ELR (cell line): Measurements from ENCODE around the gene FTO.
A peak's percentile ranks its signal among the peaks of the same experiment; 100 is the strongest.

ENCODE experiments used
- DNase-seq: peaks from one replicate; pipeline ENCODE4 v3.0.0-alpha.2; 2015; ENCODE audit warnings: low read depth

The FTO gene

DNA sequence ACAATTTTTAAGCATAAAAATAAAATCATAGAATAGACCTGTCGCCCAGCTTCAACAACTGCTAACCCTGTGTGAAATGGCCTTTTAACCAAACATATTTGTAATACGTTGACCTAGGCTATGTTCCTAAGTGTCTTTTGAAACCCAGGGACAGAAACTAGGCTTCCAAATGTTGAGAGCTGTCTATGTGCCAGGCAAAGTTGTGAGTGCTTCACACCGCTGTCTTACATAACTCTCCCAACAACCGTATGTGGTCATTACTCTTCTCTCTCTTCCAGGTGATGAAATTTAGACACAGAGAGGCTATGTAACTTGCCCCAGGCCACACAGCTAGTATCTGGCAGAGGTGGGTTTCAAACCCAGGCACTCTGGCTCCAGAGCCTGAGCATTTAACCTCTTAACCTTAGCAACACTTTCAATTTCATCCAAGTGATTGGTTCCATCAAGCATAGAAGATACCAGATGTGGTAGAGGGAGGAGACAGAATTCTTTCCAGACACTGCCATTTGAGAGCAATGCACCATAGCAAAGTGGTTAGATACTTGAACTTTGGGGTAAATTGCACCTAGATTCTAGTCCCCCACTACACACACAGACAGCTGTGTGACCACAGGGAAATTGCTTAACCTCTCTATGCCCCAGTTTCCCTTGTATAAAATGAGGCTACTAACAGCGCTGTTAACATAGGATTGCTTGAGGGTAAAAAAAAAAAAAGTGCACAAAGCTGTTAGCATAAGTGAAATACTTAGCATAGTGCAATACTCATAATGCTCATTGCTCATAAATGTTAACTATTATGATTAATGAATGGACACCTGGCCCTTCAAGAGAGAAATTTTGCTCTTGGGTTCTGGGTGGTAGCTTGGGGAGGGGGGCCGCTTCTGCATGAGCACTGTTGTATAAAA, 422.0 kb downstream of the FTO start:
- DNase-seq = no peak

DNA sequence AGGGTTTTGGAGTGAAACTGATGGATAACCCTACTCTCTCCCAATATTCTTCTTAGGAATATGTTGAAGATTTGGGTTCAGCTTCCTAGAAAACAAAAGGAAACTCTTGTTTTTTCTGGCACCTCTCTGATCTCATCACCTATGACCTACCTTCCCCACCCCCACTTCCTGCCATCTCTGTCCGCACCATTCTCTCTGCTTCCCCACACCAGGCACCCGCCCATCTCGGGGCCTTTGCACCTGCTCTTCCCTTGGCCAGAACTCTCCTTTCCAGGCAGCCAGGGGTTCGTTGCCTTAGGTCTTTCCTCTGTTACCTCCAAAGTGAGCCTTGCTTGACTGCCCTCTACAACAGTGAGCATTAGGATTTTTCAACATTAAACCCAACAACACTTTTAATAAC, 423.0 kb downstream of the FTO start:
- DNase-seq = no peak

DNA sequence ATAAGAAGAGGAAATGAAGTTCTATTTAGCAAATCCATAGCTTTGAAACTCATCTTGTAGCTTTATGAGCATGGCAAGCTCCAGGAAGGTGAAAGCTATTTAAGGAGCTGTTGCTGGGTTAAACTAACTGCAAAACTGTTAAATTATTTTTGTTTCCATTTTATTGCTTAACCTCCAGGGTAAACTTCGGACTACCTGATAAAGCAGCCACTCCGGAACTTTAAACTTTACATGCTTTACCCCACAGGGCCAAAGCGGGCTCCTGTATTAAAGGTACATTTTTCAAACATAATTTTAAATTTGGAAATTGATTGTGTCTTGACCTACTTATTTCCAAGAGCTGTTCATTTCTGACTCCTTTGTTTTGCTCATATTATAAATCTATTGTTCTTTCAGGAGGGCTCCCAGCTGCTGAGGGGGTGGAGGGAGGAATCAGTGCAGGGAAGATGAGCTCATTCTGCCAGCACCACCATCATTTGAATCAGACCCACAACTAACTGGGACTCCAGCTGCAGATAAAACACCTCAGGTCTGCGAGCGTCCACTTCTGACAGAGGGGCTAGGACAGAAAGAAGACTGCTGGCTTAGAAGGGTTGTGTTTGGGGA, 424.8 kb downstream of the FTO start:
- no peak for DNase-seq

DNA sequence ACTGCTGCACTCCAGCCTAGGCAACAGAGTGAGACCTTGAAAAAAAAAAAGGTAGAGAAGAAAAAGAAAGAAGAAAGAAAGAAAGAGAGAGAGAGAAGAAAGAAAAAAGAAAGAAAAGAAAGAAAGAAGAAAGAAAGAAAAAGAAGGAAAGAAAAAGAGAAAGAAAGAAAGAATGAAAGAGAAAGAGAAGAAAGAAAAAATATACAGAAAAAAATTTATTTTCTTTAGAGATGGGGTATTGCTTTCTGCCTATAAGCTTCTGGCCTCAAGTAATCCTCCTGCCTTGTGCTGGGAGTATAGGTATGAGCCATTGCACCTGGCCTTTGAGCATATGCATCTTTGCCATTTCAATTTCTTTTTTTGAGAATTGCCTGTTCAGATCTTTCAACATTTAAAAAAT, 425.9 kb downstream of the FTO start:
- no peak for DNase-seq

DNA sequence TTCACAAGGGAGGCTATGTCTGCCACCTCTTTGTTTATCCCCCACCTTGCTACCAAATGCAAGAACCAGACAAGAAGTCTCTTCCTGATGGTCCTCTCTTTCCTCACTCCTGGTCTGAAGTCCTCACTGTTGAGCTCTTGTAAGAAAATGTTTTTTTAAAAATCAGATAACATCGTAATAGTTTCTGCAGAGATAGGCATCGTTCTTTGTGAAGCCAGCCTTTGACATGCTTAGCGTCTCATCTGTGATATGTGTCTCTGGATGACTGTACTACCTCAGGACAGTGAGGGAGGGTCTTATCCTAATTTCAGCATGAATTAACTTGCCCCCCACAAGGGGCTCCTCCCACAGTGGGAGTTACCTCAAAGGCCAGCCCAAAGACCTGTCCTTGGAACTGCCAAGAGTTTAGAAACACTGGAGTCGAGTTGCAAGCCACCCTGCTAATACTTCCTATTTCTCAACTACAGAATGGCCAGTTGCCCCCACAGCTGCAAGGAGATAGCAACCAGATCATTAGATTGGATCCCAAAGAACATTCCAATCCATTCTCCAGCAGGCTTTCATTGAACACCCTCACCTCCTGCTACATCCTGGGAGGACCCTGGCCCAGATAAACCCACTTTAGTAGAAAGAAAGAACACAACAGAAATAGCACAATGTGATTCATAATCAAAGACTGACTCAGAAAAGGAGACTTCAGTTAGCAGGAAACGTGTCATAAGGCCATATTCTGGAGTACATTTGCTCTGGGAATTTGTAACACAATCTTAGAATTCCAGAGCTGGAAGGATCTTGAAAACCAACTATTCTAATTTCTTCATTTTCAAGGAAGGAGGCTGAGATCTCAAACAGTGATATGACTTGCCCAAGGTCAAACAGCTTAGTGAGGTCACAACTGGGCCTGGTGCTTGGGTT, 431.7 kb downstream of the FTO start:
- DNase-seq = peak; percentile 83

DNA sequence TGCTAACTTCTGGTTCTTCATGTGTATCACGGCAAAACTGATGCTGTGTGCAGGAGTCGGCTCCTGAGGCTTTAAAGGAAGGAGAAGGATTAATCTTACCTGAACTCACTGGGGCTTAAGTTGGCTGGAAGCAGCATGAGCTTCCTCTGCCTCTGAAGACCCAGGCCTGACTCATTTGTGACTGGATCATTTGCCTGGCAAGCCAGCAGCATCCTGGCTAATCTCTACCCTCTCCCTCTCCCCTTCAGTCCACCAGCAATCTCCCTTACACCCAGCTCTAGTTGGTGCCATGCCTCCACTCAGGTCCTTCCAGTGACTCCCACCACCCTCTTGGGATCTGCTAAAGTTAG, 432.3 kb downstream of the FTO start:
- DNase-seq = peak; percentile 81

DNA sequence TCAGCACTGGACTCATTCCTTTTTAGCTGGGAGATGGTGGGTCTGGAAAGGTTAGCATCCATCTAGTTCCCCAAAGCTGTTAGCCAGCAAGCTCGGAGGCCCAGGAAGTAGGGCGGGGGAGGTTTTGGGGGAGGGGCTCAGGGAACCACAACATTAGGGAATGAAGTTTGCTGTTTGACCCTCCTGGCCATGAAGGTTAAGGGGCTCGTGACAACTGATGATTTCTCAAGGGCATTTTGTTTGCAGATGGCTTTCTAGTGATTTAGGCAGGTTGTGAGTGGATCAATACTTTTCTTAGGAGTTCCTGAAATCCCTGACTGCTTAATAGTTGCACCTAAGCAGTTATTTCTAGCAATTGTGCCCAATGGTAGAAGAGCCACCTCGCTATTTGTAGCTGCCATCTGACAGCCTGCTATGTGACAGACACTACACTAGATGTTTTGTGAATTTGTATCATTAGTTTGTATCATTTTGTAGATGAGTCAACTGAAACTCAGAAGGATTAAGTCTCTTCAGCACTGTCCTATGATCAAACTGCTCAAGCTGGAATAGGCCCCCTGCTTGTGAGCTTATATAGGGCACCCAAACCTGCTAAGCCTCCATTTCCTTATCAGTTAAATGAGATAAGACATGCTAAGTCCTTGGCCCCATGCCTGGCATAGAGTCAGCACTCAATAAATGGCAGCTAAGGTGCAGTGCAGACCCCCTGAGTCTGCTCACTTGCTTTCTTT, 436.3 kb downstream of the FTO start:
- peak; percentile 31 for DNase-seq

DNA sequence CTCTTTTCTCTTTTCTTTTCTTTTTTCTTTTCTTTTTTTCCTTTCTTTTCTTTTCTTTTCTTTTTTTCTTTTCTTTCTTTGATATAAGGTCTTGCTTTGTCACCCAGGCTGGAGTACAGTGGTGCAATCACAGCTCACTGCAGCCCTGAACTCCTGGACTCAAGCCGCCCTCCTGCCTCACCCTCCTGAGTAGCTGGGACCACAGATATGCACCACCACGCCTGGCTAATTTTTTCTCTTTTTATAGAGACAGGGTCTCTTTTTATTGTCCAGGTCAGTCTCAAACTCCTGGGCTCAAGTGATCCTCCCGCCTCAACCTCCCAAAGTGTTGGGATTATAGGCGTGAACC, 436.8 kb downstream of the FTO start:
- DNase-seq = no peak

DNA sequence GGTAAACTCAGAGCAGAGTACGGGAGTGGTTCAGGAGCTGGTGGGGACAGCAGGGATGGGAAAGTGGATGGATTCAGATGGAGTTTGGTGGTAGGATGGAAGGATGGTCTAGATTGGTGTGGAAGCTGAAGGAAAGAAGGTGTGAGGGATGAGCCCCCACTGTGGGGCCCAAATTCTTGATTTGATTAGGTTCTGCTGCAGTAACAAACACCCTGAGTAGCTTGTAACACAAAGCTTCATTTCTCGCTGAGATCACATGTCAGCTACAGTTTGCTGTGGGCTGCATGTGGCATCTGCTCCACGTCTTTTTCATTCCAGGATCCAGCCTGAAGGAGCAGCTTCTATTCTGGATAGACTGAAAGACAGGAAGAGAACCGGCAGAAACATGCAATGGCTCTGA, 438.8 kb downstream of the FTO start:
- DNase-seq = no peak

DNA sequence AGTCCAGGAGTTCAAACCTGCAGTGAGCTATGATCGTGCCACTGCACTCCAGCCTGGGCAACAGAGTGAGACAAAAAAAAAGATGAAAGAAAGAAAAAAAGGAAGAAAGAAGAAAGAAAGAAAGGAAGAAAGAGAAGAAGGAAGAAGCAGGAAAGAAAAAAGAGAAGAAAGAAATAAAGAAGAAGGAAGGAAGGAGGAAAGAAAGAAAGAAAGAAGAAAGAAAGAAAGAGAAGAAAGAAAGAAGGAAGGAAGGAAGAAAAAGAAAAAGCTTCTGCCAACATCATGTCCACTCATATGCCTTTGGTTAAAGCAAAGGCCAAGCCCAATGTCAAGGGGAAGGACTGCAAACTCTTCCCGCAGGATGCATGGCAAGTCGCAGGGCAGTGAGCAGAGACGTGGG, 439.5 kb downstream of the FTO start:
- no peak for DNase-seq

DNA sequence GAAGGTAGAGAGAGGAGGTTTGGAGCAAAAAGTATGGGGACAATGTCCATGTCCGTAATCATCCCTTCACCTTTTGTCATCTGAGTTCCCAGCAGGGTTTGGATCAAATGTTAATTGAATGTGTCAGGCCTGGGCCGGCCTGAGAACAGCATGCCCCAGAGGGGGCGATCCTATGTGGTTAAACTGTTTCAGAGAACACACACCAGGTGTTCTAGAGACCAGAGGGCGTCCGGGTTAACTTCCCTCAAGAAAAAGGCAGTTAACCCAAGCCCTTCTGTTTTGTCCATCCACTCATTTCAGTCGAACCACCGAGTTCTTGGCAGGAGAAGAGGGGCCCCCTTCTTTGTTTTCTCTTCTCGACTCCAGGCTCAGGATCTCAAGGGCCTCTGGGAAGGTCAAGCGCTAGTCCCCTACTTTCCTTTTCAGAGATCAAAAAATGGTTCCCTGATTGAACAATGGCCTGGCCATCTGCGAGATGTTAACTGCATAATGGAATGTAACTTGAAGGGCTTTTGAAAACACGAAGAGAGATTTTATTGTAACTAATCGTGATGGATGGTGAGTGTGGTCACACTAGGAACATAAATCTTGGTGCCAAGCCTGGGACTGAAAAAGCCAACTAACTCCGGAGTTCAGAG, 440.1 kb downstream of the FTO start:
- no peak for DNase-seq

DNA sequence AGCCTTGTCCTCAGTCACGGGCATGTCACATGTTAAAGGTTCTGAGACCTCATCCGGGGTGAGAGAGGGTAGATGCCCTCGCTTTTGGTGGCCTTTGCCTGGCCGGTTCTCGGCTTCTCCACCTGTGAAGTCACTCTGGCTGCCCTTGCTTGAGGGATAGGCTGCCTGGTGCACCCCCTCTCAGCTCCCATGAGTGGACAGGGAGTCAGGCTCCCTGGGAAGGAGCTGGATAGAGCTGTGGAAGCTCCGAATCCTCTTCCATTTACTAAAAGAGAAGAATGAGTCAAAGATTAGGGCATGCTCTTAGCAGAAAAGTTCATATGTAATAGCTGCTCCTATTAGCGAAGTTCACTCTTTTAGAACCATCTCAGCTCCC, 440.6 kb downstream of the FTO start:
- no peak for DNase-seq

DNA sequence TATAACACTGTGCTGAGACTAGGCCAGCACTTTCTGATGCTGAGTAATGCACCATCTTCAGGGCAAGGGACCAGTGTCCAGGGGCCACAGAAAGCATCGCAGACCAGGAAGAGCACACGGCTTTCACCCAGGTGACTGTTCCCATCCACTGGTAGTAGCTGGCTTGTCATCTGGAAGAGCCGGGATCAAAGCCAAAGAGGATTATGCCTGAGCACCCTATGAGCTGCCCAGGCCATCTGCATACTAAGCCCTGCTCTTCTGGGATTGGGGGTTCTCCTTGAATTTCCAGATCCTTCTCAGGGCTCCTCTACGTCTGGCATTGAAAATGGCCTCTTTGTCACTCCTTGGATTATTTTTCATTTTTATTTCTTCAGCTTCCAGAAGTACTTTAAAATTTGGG, 441.9 kb downstream of the FTO start:
- DNase-seq = no peak

DNA sequence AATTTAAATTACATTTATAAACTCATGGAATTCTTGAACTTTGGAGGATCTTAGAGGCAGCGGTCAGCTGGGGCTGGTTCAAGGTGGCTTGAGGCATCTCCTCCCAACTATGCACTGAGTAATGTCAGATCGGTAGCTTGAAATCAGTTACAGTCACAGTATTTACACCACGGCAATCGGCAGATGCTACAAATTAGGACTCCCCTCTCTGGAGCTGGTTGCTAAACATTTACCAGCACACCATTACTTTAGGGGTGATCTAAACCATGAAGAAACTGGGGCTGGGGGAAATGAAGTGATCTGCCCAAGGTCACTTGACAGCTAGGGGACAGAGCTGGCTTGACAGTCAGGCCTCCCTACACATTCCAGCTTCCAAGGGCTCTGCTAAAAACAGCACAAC, 445.0 kb downstream of the FTO start:
- no peak for DNase-seq

DNA sequence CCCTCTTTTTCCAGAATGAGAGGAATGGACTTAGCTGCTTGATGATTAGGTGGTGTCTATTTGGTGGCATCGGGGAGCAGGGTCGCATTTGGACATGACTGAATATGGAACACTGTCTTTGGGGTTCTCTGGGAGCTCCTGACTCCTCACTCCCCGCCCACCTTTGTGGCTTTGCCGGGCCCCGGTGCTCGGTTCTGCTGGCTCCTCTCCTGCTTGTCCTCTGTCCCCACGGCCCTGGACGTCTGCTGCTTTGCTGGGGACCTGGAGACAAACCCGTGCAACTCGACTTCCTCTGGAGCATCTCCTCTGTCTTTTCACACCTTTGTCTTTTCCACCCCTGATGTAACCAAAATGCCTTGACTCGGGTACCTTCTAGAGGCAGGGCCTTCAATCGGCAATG, 446.9 kb downstream of the FTO start:
- no peak for DNase-seq

DNA sequence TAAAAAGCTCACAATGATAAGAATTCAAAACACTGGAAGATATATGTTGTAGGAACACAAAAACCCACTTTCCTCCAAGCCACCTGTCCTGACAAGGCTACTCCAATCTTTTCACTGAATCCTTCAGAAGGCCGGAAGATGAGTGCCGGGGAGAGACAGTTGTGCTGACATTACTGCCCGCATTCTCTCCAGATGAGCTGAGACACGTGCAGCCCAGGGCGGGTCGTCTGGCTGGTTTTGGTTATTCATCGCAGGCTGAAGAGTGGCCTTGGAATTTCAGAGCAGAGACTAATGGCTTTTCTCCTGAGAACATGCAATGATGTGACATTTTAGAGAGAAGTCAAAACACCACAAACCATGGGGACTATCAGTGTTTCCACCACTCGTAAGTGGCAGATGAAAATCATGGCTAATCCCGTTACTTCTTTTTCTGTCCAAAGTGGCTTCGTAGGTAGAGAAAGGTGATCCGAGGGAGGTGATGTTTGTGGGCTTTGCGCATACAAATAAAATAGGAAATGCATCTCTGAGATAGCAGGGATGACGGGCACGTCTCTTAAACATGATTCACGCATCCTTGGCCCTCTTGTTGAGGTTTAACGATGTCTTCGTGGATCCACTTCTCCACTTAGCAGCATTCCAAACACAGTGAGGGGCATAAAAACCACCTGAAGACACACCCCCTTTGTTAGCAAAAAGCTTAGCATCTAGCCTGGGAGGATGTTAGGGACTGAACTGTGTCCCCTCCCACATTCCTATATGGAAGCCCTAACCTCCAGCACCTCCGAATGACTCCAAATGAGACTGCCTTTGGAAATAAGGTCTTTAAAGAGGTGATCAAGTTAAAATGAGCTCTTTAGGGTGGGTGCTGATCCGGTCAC, 448.6 kb downstream of the FTO start:
- no peak for DNase-seq

DNA sequence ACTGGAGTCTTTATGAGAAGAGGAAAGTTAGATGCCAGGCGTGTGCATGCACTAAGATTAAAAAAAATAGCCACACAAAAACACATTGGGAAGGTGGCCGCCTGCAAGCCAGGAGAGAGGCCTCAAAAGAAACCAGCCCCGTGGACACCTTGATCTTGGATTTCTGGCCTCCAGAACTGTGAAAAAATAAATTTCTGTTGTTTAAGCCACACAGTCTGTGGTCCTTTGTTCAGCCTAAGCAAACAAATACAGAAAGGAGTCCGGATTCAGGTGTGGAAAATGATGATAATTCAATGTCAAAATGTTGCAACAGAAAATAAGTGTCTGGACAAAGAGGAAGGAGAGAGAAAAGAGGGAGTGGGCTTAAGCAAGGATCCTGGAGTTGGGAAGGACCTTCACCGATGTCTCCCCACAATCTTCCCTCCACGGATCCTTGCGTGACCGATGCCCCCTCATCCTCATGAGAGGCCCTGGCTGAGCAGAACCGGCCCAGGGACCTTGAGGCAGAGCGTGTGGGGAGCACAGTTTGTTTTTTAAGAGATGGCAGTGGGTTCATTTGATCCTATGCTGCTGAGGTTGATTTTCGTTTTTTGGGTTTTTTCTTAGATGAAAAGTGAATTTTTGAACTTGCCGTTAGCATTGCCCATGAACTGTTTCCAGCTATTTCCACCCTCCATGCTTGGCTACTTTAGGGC, 449.4 kb downstream of the FTO start:
- DNase-seq = no peak

DNA sequence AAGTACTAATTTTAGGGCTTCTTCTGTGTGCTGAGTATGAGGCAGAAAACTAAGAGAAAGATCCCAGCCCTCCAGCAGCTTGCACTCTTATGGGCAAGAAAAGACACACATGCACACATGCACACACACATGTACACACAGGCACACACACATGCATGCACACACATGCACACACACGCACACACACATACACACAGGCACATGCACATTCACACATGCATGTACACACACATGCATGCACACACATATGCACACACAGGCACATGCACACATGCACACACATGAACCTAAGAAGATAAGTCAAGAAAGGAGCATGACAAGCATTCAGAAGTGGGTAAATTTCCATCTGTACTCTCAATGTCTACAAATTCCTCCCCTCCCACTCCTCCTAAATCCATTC, 452.4 kb downstream of the FTO start:
- DNase-seq = no peak

DNA sequence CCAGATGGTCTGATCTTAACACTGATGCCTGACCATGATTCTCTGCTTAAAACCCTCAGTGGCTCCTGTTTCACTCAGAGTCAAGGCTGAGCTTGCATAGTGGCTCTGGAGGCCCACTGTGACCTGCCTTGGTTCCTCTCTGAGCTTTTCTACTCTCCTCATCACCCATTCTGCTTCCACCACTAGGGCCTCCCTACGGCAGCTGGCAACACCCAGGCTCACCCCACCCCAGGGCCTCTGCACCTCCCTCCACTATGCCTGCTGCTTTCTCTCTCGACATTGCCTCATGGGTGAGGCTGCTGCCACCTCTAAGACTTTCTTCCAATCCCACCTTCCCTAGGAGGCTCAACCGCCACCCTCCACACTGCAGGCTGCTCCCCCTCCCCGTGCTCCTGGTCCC, 455.0 kb downstream of the FTO start:
- DNase-seq = no peak

DNA sequence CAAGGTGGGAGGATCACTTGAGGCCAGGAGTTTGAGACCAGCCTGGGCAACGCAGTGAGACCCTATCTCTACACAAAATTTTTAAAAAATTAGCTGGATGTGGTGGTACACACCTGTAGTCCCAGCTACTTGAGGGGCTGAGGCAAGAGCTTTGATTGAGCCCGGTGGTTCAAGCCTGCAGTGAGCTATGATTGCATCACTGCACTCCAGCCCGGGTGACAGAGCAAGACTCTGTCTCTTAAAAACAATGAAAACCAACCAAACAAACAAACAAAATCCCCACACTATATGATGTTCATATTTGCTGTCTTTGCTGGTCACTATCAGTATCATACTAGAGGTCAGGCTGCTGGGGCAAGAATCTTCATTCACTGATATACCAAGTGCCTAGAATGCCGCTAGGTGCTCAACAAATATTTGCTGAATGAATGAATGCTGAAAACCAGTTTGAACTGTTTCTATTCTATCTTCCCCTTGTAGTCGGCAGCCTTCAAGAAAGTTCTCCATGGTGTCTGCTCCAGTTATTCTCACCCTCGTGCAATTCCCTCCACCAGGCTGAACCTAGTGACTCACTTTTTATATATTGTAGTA, 455.6 kb downstream of the FTO start:
- no peak for DNase-seq
